IgD-negative memory B cell (primary cell): ENCODE data around the gene TNFRSF4. TPM values are rescaled to one million over a fixed set of nuclear protein-coding genes. Genes with fewer than 3 reads are reported as not detected.

Experiments
- H3K27ac Mint-ChIP-seq, 3 donors: one replicate each; pipeline ENCODE4 v1.8.0; 2020 to 2022; ENCODE audit warnings: mild to moderate bottlenecking in 3 of 3, mixed read lengths in 3 of 3, moderate library complexity in 1 of 3
- H3K27me3 Mint-ChIP-seq: one replicate; pipeline ENCODE4 v1.8.0; 2021; ENCODE audit warnings: mixed read lengths
- H3K36me3 Mint-ChIP-seq: one replicate; pipeline ENCODE4 v1.8.0; 2020; ENCODE audit warnings: mild to moderate bottlenecking, mixed read lengths
- H3K4me1 Mint-ChIP-seq, 3 donors: one replicate each; pipeline ENCODE4 v1.8.0; 2020 to 2022; ENCODE audit warnings: mixed read lengths in 3 of 3, mild to moderate bottlenecking in 1 of 3
- H3K4me3 Mint-ChIP-seq, 4 donors: one replicate each; pipeline ENCODE4 v1.8.0; 2020 to 2022; ENCODE audit warnings: mild to moderate bottlenecking in 4 of 4, mixed read lengths in 4 of 4, moderate library complexity in 3 of 4
- H3K9me3 Mint-ChIP-seq, 3 donors: one replicate each; pipeline ENCODE4 v1.8.0; 2020 to 2021; ENCODE audit warnings: mixed read lengths in 3 of 3, mild to moderate bottlenecking in 1 of 3
- polyA plus RNA-seq: library from polyadenylated mRNA; unstranded; fragments of 300-500 nt; fragmentation: Illumina TruSeq; gene quantifications from one replicate; pipeline ENCODE4 v1.2.3, GENCODE V29; 2021

Gene TNFRSF4
- not detected for polyA plus RNA-seq

DNA sequence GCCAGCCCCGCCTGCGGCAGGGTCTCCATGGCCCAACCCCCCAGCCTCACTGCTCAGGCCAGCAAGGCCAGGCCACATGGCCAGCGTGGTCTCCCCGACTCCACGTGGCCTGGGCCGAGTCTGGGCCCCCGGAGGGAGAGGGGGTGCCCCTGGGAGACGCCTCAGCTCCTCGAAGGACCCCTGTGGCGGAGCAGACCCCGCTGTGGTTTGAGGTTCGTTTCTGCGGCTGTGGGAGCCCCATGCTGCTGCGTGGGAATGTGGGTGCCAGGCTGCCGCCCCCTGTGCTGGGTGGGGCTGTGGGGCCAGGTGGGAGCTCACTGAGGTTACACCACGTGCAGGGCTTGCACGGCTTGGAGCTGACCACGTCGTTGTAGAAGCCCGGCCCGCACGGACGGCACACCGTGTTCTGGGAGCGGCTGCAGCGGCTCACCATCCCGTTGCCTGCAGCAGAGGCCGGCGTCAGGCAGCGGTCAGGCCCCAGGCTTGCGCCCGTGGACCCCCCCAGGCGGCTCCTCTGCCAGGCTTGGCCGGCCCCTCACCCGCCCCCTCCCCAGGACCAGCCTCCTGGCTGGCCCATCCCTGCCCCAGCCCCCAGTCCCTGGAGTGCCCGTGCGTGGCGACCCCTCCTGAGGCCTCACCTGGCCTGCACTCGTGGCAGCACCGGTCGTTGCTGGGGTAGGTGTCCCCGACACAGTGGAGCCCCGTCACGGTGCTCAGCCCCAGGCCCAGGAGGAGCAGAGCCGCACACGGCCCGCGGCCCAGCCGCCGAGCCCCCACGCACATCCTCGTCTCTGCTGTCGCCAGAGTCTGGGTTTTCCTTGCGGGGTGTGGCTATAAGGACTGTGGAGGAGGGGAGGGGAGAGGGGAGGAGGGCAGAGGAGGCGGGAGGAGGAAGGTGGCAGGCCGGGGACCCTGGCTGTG is at the start of gene TNFRSF4:
TNFRSF4 (minus strand) TSS at position 809 of the 921 bp plus-strand sequence; CDS start at position 783, 26 bp downstream.
- peaks cover 16% of the 10 kb centered on the region for H3K27me3 Mint-ChIP-seq
- H3K36me3 Mint-ChIP-seq, result no peaks in the 10 kb centered on the region
- no peaks in the 10 kb centered on the region for H3K9me3 Mint-ChIP-seq
- H3K4me3 Mint-ChIP-seq, result peak within 1 kb of the TSS in 3 of 4 donors; percentile 14 to 67 (median 41)
- peak within 1 kb of the TSS; percentile 16 to 39 (median 31) for H3K27ac Mint-ChIP-seq
- H3K4me1 Mint-ChIP-seq, result peaks cover 0 to 14% (median 13%) of the 10 kb centered on the region in 3 donors

DNA sequence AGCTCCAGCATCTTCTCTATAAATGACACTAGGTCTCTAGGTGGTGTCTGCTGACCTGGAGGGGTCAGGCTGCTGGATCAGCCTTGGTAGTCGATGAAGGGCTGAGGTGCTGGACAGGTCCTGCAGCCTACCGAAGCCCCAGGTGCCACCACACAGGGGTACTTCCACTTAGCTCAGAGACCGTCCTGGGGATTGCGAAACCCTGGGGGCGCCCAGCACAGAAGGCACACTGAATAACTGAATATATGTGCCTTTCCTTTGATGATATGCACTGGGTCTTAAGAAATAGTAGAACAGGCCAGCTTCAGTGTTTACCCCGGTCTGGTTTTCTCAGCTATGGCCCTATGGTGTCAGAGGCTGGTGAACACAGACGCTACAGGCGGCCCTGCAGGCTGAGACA is 48.8 kb upstream of the TNFRSF4 start:
- no peak overlapping the region for H3K4me3 Mint-ChIP-seq
- H3K9me3 Mint-ChIP-seq, result no peaks in the 10 kb centered on the region
- peaks cover 0 to 7% (median 6%) of the 10 kb centered on the region in 3 donors for H3K4me1 Mint-ChIP-seq
- no peaks in the 10 kb centered on the region for H3K27me3 Mint-ChIP-seq
- H3K36me3 Mint-ChIP-seq, result peaks cover 3% of the 10 kb centered on the region
- H3K27ac Mint-ChIP-seq, result peak overlapping the region in 1 of 3 donors; percentile 57

DNA sequence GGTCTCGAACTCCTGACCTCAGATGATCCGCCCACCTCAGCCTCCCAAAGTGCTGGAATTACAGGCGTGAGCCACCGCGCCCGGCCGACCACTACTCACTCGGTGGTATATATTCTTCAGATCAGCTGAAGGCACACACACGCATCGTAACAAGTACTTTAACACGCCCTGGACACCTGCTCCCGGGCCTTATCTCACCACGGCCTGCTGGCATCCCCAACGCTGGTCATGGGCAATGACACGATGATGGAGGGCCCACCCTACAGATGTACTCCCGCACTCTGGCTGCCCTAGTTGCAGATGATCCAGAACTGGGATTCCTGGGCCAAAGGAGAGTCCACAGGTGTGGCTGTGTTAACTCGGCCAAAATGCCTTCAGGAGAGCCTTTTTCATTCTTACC is 48.1 kb upstream of the TNFRSF4 start:
- peaks cover 0 to 7% (median 6%) of the 10 kb centered on the region in 3 donors for H3K4me1 Mint-ChIP-seq
- H3K27ac Mint-ChIP-seq, result no peak overlapping the region
- H3K9me3 Mint-ChIP-seq, result no peaks in the 10 kb centered on the region
- peaks cover 3% of the 10 kb centered on the region for H3K36me3 Mint-ChIP-seq
- no peak overlapping the region for H3K4me3 Mint-ChIP-seq
- no peaks in the 10 kb centered on the region for H3K27me3 Mint-ChIP-seq

DNA sequence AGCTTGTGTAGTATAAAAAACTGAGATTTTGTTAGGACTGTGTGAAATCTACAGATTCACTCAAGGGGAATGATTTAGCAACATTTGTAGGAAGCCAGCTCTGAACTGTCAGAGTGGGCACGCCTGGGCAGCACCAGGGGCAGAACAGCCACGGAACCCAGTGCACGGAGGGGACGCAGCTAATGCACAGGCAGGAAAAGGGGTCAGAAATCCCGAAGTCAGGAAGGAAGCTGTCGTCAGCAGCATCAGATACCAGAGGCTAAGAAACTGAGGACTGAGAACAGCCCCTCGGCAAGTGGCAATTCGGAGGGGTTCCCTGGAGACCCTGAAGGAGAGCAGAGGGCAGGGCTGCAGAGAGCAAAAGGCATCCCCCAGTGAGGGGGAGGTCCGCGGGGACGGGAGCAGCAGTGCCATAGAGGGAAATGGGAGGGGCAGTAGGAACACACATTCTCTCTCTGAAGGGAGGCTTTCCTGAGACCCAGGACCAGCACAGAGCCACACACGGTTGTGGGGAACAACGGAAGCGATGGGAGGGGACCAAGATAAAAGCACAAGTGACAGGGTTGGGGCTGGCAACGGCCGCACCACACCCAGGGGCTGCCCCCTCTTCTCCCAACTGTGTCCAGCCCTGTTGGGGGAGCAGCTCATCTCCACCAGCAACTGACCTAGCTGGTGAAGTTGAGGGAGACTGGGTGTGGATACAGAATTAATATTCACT is 47.0 kb upstream of the TNFRSF4 start:
- Mint-ChIP-seq H3K9me3 (no peaks in the 10 kb centered on the region), H3K4me1 (peaks cover 0 to 7% (median 5%) of the 10 kb centered on the region in 3 donors), H3K27me3 (no peaks in the 10 kb centered on the region), H3K27ac (peak overlapping the region in 1 of 3 donors; percentile 6), H3K36me3 (peaks cover 3% of the 10 kb centered on the region), H3K4me3 (no peak overlapping the region)

DNA sequence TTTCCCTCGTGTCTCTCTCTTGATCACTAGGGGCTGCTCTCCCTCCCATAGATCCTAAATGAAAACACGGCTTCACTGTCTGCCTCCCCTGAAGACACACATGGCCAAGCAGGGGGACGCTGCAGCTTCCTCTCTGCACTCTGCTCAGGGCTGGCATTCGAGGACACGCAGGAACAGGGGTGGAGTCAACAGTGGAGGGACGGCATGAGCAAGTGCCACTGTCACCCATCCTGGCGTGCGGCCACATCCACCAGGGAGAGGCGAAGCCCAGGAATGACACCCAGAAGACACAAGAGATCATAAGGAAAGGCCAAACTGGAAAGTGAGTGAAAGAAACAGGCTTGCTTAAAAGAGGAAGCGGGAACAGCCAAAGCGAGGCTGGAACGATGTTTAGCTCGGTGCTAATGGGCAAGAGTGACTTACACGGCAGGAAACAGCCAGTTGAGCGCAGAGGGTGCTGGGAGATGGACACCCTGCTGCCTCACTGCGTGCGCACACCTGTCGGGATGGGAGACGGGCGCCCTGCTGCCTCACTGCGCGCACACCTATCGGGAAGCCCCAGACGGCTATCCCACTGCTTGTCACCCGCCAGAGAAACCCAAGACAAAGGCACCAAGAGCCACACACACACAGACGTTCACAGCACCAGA is 46.1 kb upstream of the TNFRSF4 start:
- Mint-ChIP-seq H3K4me1 (peaks cover 0 to 7% (median 4%) of the 10 kb centered on the region in 3 donors), H3K27me3 (no peaks in the 10 kb centered on the region), H3K9me3 (no peaks in the 10 kb centered on the region), H3K36me3 (peaks cover 3% of the 10 kb centered on the region), H3K4me3 (peak overlapping the region in 1 of 4 donors; percentile 65), H3K27ac (peak overlapping the region; percentile 6 to 49 (median 22))

DNA sequence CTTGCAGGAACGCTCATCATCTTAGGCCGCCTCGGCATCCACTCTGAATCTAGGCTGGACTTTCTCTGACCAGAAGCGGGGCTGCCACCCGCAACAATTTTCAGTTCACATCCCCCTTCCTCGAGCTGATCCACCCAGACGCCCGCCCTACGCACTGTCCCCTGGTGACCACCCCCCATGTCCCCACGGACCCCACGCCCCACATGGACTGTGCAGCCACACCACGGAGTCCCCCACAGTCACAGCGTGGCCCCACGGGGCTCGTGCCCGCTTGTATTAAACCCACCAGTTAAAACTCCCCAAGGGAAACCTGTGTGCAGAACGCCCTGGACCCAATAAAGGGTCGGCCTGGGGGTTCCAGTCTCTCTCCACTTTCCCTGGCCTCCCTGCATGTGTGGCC is 45.6 kb upstream of the TNFRSF4 start:
- peak overlapping the region in 1 of 4 donors; percentile 41 for H3K4me3 Mint-ChIP-seq

DNA sequence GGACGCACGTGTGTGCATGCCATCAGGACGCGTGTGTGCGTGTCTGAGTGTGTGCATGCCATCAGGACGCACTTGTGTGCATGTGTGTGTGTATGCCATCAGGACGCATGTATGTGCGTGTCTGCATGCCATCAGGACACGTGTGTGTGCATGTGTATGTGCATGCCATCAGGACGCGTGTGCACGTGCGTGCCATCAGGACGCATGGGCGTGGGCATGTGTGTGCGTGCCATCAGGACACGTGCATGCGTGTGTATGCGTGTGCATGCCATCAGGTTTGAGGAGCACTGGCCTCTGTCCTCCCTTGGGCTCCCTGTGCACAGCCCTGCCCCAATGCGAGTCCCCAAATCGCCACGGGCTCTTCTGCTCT is 45.2 kb upstream of the TNFRSF4 start:
- H3K27ac Mint-ChIP-seq, result peak overlapping the region in 1 of 3 donors; percentile 23
- no peaks in the 10 kb centered on the region for H3K9me3 Mint-ChIP-seq
- H3K4me1 Mint-ChIP-seq, result peaks cover 0 to 7% (median 4%) of the 10 kb centered on the region in 3 donors
- no peaks in the 10 kb centered on the region for H3K27me3 Mint-ChIP-seq
- H3K4me3 Mint-ChIP-seq, result peak overlapping the region in 1 of 4 donors; percentile 41
- peaks cover 3% of the 10 kb centered on the region for H3K36me3 Mint-ChIP-seq

More for the DNA sequence above, 45.6 kb upstream of the TNFRSF4 start:
- no peaks in the 10 kb centered on the region for H3K27me3 Mint-ChIP-seq
- H3K27ac Mint-ChIP-seq, result peak overlapping the region in 1 of 3 donors; percentile 22
- peaks cover 0 to 7% (median 4%) of the 10 kb centered on the region in 3 donors for H3K4me1 Mint-ChIP-seq
- H3K36me3 Mint-ChIP-seq, result peaks cover 3% of the 10 kb centered on the region
- H3K9me3 Mint-ChIP-seq, result no peaks in the 10 kb centered on the region

DNA sequence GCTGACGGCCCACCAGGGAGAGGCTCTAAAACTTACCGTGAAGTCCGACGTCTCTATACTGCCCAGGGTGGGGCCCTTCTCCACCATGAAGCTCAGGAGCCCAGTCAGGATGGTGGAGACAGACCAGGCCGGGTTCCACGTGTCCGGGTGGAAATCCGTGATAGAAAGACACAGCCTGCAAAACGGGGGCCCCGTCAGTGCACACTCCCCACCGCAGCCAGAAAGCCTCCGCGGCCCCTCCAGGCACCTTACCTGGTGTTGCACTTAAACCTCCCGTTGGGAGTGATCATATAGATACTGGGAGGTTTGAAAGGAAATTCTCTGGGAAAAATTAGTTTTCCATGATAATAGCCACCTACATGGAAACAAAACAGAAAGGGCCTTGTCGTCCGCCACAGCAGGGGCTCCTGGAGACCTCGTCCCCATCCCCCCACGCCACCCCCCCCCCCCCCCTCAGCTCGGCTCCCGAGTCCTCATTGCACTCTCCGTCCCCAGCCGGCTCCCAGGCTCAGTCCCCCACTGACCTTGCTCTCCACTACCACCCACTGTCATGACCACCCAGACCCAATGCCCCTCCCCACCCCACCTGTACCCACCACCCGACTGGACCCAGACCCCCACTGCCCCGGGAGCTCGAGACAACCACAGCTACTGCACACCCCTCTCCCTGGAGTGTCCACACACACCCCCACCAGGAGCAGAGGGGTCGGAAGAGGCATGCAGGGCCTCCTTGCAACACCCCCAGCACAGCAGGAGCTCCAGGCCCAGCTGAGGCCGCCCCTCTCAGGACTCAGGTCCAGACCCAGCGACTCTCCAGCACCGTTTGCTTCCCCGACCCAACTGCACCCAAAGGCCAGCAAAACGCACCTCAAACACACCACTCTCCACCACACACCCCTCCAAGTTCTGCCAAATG is 43.3 kb upstream of the TNFRSF4 start:
- H3K27me3 Mint-ChIP-seq, result no peaks in the 10 kb centered on the region
- peaks cover 3% of the 10 kb centered on the region for H3K36me3 Mint-ChIP-seq
- peaks cover 4 to 7% (median 4%) of the 10 kb centered on the region in 3 donors for H3K4me1 Mint-ChIP-seq
- H3K9me3 Mint-ChIP-seq, result no peaks in the 10 kb centered on the region
- no peak overlapping the region for H3K4me3 Mint-ChIP-seq
- no peak overlapping the region for H3K27ac Mint-ChIP-seq

DNA sequence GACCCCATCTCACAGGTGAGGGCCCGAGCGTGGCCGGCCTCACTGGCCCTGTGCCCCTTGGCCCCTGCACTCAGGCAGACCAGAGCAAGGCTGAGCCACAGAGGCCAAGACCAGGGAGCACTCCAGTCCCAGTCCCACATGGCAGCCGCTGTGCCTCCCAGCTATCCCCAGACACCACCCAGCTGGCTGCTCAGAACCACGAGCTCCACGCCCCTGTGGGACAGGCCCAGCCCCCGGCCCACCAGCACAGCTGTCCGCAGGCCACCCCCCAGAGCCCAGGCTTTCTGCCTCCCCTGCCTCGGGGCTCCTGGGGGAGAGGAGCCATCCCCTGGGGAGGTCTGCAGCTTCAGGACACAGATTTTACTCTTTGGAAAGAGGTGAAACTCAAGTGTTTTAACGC is 41.7 kb upstream of the TNFRSF4 start:
- Mint-ChIP-seq H3K4me1 (peaks cover 6 to 9% (median 9%) of the 10 kb centered on the region in 3 donors), H3K27me3 (no peaks in the 10 kb centered on the region), H3K9me3 (no peaks in the 10 kb centered on the region), H3K36me3 (peaks cover 4% of the 10 kb centered on the region), H3K27ac (no peak overlapping the region), H3K4me3 (no peak overlapping the region)

DNA sequence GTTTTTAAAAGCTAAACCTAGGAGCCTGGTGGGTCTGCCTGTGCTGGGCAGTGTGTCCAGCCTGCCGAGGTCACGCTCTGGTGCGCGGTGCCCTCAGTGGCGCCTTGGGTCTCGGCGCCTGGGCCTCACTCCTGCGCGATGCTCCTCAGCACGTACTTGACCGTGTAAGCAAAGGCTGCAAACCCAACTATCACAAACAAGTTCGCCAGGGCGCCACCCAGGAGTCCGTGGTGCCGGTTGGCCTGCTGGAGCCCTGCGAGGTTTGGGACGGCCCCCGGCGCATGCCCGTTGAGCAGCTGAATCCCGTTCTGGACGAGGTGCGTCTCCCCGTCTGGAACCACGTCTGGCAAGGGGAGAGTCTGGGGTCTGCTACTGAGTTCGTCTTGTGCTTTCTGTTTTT is 41.1 kb upstream of the TNFRSF4 start:
- Mint-ChIP-seq H3K9me3 (no peaks in the 10 kb centered on the region), H3K4me1 (peaks cover 8 to 13% (median 10%) of the 10 kb centered on the region in 3 donors), H3K27ac (no peak overlapping the region), H3K4me3 (no peak overlapping the region), H3K27me3 (no peaks in the 10 kb centered on the region), H3K36me3 (peaks cover 4% of the 10 kb centered on the region)

DNA sequence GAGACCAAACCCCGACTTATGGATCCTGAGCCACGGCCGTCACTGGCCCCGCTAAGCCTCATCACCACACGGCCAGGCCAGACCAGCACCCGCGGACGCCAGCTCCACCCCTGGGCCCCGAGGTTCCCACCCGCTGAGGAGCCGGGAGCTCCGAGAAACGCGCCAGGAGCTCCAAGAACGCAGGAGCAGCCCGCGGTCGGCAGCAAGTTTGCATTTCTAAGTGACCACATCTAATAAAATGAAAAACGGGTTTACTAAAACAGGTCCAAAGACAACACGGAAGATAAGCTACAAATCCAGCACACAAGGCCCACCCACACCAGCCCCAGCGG is 40.7 kb upstream of the TNFRSF4 start:
- no peaks in the 10 kb centered on the region for H3K9me3 Mint-ChIP-seq
- H3K27me3 Mint-ChIP-seq, result no peaks in the 10 kb centered on the region
- peaks cover 9 to 14% (median 12%) of the 10 kb centered on the region in 3 donors for H3K4me1 Mint-ChIP-seq
- H3K36me3 Mint-ChIP-seq, result peaks cover 4% of the 10 kb centered on the region
- H3K4me3 Mint-ChIP-seq, result no peak overlapping the region
- no peak overlapping the region for H3K27ac Mint-ChIP-seq

DNA sequence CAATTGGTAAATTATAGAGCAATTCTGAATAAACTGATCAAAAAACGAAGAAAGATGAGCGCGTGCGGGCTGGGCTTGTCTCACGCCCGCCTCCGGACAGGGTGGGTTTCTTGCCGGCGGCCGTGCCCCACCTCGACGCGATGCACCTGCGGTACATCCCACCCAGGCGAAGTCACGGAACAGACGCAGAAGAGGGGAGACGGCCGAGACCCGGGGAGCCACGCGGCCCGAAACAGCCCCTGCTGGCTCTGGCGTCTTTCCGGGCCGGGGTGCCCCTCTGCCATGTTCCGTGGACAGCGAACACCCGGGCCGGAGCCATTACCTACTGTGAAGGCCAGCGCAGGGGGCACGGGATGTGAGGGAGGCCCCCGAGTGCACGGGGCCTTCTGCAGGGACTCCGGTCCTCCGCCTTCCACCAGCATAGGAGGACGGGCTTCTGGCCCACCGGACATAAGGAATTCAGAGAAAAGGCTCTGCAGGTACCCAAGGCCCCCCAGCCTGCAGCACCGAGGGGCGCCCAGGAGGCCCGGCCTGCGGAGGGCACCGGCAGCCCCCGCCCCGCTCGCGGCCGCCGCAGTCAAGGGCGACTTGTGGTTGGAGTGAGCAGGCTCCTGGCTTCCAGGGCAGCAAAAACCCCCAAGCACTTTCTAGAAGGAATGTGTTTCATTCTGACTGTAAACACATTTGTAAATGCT is 40.2 kb upstream of the TNFRSF4 start:
- H3K9me3 Mint-ChIP-seq, result no peaks in the 10 kb centered on the region
- peaks cover 4% of the 10 kb centered on the region for H3K36me3 Mint-ChIP-seq
- no peak overlapping the region for H3K4me3 Mint-ChIP-seq

DNA sequence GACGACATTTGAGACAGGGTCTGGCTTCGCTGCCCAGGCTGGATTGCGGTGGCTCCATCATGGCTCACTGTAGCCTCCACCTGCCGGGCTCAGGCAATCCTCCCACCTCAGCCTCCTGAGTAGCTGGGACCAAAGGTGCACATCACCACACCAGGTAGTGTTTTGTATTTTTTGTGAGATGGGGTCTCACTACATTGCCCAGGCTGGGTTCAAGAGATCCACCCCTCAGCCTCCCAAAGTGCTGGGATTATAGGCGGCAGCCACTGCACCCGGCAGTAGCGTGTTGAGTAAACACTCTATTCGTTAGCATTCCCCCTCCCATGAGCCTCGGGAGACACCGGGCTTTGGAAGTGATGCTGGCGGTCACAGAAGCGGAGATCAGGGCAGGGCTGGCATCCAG is 39.4 kb upstream of the TNFRSF4 start:
- Mint-ChIP-seq H3K27ac (peak overlapping the region in 1 of 3 donors; percentile 73), H3K9me3 (no peaks in the 10 kb centered on the region), H3K27me3 (no peaks in the 10 kb centered on the region), H3K4me1 (peaks cover 10 to 14% (median 13%) of the 10 kb centered on the region in 3 donors), H3K4me3 (no peak overlapping the region), H3K36me3 (peaks cover 2% of the 10 kb centered on the region)

More for the DNA sequence above, 40.2 kb upstream of the TNFRSF4 start:
- Mint-ChIP-seq H3K27ac (no peak overlapping the region), H3K27me3 (no peaks in the 10 kb centered on the region), H3K4me1 (peaks cover 10 to 14% (median 13%) of the 10 kb centered on the region in 3 donors)
